GM23338 (cell line): ENCODE results near the gene AIMP1. TPM values are rescaled to one million over a fixed set of nuclear protein-coding genes. Genes with fewer than 3 reads are reported as not detected.

Source experiments
- ATAC-seq: fragments of 200-7000 bp; cut with Tn5 transposase; 3 replicates; pipeline ENCODE4 v1.9.1; 2020
- DNase-seq: peaks from one replicate; pipeline ENCODE4 v3.0.0-alpha.2; 2015; ENCODE audit warnings: low spot score
- H2AFZ ChIP-seq: fragments of 200-600 bp; sonication (generic); 2 replicates; pipeline ENCODE4 v1.8.0; 2016; ENCODE audit warnings: antibody characterized with exemption, mild to moderate bottlenecking, moderate library complexity
- H3F3A ChIP-seq: fragments of 200-600 bp; sonication (generic); replicated peaks from 2 replicates; pipeline ENCODE4 v1.8.0; 2017; ENCODE audit warnings: antibody characterized with exemption, mixed run types, low read depth
- H3K27ac ChIP-seq: fragments of 200-600 bp; sonication (generic); 2 replicates; pipeline ENCODE4 v1.6.1; 2016; ENCODE audit warnings: low read depth
- H3K27me3 ChIP-seq: fragments of 200-600 bp; sonication (generic); 2 replicates; pipeline ENCODE4 v1.8.0; 2016; ENCODE audit warnings: mild to moderate bottlenecking, mixed run types, moderate library complexity; ENCODE audit not compliant: insufficient read depth
- H3K36me3 ChIP-seq: fragments of 200-600 bp; sonication (generic); 2 replicates; pipeline ENCODE4 v1.8.0; 2016; ENCODE audit warnings: mild to moderate bottlenecking; ENCODE audit not compliant: insufficient read depth
- H3K4me1 ChIP-seq: fragments of 200-600 bp; sonication (generic); 2 replicates; pipeline ENCODE4 v1.8.0; 2016; ENCODE audit warnings: mild to moderate bottlenecking, moderate library complexity; ENCODE audit not compliant: insufficient read depth
- H3K4me2 ChIP-seq: fragments of 200-600 bp; sonication (generic); 2 replicates; pipeline ENCODE4 v1.7.1; 2017; ENCODE audit warnings: mixed run types
- H3K4me3 ChIP-seq: fragments of 200-600 bp; sonication (generic); 2 replicates; pipeline ENCODE4 v1.6.1; 2016; ENCODE audit warnings: mixed run types
- H3K79me2 ChIP-seq: fragments of 200-600 bp; sonication (generic); replicated peaks from 2 replicates; pipeline ENCODE4 v1.8.0; 2017; ENCODE audit warnings: mild to moderate bottlenecking; ENCODE audit not compliant: insufficient read depth
- H3K9me2 ChIP-seq: fragments of 200-600 bp; sonication (generic); 2 replicates; pipeline ENCODE4 v1.8.0; 2017; ENCODE audit not compliant: insufficient read depth
- H4K20me1 ChIP-seq: fragments of 200-600 bp; sonication (generic); replicated peaks from 2 replicates; pipeline ENCODE4 v1.8.0; 2017; ENCODE audit warnings: mild to moderate bottlenecking; ENCODE audit not compliant: insufficient read depth
- H3K27ac Mint-ChIP-seq: 2 replicates; pipeline ENCODE4 v1.8.0; 2020; ENCODE audit warnings: inconsistent platforms, mild to moderate bottlenecking, moderate library complexity, mixed read lengths
- H3K27me3 Mint-ChIP-seq: 3 replicates; pipeline ENCODE4 v1.8.0; 2022; ENCODE audit warnings: low read depth, mild to moderate bottlenecking, moderate library complexity, mixed read lengths, inconsistent platforms; ENCODE audit not compliant: insufficient read depth, poor library complexity
- H3K36me3 Mint-ChIP-seq: 3 replicates; pipeline ENCODE4 v1.8.0; 2021; ENCODE audit warnings: low read depth, mild to moderate bottlenecking, inconsistent platforms, moderate library complexity, mixed read lengths
- H3K4me1 Mint-ChIP-seq: 3 replicates; pipeline ENCODE4 v1.8.0; 2020; ENCODE audit warnings: mild to moderate bottlenecking, inconsistent platforms, mixed read lengths
- H3K4me3 Mint-ChIP-seq: 3 replicates; pipeline ENCODE4 v1.8.0; 2021; ENCODE audit warnings: moderate library complexity, mild to moderate bottlenecking, inconsistent platforms, mixed read lengths
- H3K9me3 Mint-ChIP-seq: 3 replicates; pipeline ENCODE4 v1.8.0; 2020; ENCODE audit warnings: moderate library complexity, mild to moderate bottlenecking, inconsistent platforms, mixed read lengths
- CREB1 ChIP-seq: fragments of 250-450 bp; sonication (Bioruptor Pico); IDR thresholded peaks from 2 replicates; pipeline ENCODE4 v1.5.0; 2020; ENCODE audit warnings: low read depth, mild to moderate bottlenecking, moderate library complexity
- ETS1 ChIP-seq: IDR thresholded peaks from 2 replicates; pipeline ENCODE4 v1.6.1; 2016; ENCODE audit warnings: antibody characterized with exemption
- EZH2 ChIP-seq: fragments of 200-600 bp; sonication (generic); IDR thresholded peaks from one replicate; pipeline ENCODE4 v1.8.0; 2017; ENCODE audit warnings: antibody characterized with exemption, mild to moderate bottlenecking, low read depth; ENCODE audit not compliant: unreplicated experiment
- EZH2phosphoT487 ChIP-seq: fragments of 200-600 bp; sonication (generic); IDR thresholded peaks from one replicate; pipeline ENCODE4 v1.8.1; 2018; ENCODE audit warnings: antibody characterized with exemption; ENCODE audit not compliant: unreplicated experiment
- POLR2AphosphoS5 ChIP-seq: IDR thresholded peaks from 2 replicates; pipeline ENCODE4 v1.6.1; 2016; ENCODE audit warnings: antibody characterized with exemption, low read depth
- STAT1 ChIP-seq: IDR thresholded peaks from one replicate; pipeline ENCODE4 v1.6.1; 2016; ENCODE audit warnings: antibody characterized with exemption; ENCODE audit not compliant: unreplicated experiment
- ZNF114 ChIP-seq: fragments of 250-450 bp; sonication (Bioruptor Pico); IDR thresholded peaks from 2 replicates; pipeline ENCODE4 v1.5.0; 2020; ENCODE audit warnings: mild to moderate bottlenecking, moderate library complexity
- ZNF331 ChIP-seq: fragments of 250-450 bp; sonication (Bioruptor Pico); IDR thresholded peaks from 2 replicates; pipeline ENCODE4 v1.5.0; 2020; ENCODE audit warnings: low read depth, mild to moderate bottlenecking, moderate library complexity
- polyA plus RNA-seq: library from polyadenylated mRNA; unstranded; fragments of >200 nt; fragmentation: Nextera tagmentation; extraction: Ambion mirVana; gene quantifications from 2 replicates; pipeline ENCODE4 v1.2.1, GENCODE V29; 2016
- total RNA-seq: library from RNA; depleted of rRNA; stranded (reverse); fragments of >200 nt; shearing (Covaris generic); gene quantifications from 2 replicates; pipeline ENCODE4 v1.2.3, GENCODE V29; 2014
- TF ChIP-seq, protein P1 (sequence below), 2 experiments: fragments of 200-600 bp in 1 of 2; sonication (generic) in 1 of 2; conservative IDR thresholded peaks; 2 replicates each; pipeline versions ENCODE4 v1.5.1 to v1.6.1; 2016 to 2017; ENCODE audit warnings: antibody characterized with exemption in 2 of 2, low read depth in 2 of 2, mild to moderate bottlenecking in 2 of 2, moderate library complexity in 1 of 2
- TF ChIP-seq, protein P2 (sequence below): IDR thresholded peaks from one replicate; pipeline ENCODE4 v1.6.1; 2018; ENCODE audit warnings: antibody characterized with exemption; ENCODE audit not compliant: unreplicated experiment

Gene AIMP1
- total and polyA plus RNA-seq, 2 experiments from 2014 or later, result 34.5 to 200 TPM

DNA sequence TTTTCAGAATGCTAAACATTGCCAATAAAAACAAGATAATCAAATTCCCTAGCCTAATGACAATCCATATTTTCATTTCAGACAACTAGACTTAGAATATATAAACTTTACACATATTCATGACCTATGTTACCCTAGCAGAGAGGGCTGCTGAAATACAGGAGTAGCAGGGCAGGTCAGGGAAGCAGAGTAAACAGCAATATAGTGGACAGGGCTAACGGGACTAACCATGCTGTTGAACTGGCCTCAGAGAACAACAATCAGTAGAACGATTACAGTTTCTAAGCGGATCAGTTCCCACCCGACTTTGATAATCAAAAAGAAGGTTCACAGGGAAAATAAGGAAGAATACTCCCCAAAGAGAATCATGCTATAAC is 14.3 kb upstream of the AIMP1 start (continued):
- TF ChIP-seq ETS1, result no peak
- no peak for TF ChIP-seq POLR2AphosphoS5
- TF ChIP-seq, protein P1, sequence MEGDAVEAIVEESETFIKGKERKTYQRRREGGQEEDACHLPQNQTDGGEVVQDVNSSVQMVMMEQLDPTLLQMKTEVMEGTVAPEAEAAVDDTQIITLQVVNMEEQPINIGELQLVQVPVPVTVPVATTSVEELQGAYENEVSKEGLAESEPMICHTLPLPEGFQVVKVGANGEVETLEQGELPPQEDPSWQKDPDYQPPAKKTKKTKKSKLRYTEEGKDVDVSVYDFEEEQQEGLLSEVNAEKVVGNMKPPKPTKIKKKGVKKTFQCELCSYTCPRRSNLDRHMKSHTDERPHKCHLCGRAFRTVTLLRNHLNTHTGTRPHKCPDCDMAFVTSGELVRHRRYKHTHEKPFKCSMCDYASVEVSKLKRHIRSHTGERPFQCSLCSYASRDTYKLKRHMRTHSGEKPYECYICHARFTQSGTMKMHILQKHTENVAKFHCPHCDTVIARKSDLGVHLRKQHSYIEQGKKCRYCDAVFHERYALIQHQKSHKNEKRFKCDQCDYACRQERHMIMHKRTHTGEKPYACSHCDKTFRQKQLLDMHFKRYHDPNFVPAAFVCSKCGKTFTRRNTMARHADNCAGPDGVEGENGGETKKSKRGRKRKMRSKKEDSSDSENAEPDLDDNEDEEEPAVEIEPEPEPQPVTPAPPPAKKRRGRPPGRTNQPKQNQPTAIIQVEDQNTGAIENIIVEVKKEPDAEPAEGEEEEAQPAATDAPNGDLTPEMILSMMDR (conservative IDR thresholded peaks at IDR 0.05; ENCODE audit: low read depth in 2 of 2), result no peak
- no peak for TF ChIP-seq EZH2
- TF ChIP-seq STAT1, result no peak
- no peak for TF ChIP-seq EZH2phosphoT487
- no peak for TF ChIP-seq ZNF114 (CRISPR knock-in tag)
- no peak for TF ChIP-seq ZNF331
- no peak for TF ChIP-seq CREB1 (CRISPR knock-in tag)
- TF ChIP-seq, protein P2, sequence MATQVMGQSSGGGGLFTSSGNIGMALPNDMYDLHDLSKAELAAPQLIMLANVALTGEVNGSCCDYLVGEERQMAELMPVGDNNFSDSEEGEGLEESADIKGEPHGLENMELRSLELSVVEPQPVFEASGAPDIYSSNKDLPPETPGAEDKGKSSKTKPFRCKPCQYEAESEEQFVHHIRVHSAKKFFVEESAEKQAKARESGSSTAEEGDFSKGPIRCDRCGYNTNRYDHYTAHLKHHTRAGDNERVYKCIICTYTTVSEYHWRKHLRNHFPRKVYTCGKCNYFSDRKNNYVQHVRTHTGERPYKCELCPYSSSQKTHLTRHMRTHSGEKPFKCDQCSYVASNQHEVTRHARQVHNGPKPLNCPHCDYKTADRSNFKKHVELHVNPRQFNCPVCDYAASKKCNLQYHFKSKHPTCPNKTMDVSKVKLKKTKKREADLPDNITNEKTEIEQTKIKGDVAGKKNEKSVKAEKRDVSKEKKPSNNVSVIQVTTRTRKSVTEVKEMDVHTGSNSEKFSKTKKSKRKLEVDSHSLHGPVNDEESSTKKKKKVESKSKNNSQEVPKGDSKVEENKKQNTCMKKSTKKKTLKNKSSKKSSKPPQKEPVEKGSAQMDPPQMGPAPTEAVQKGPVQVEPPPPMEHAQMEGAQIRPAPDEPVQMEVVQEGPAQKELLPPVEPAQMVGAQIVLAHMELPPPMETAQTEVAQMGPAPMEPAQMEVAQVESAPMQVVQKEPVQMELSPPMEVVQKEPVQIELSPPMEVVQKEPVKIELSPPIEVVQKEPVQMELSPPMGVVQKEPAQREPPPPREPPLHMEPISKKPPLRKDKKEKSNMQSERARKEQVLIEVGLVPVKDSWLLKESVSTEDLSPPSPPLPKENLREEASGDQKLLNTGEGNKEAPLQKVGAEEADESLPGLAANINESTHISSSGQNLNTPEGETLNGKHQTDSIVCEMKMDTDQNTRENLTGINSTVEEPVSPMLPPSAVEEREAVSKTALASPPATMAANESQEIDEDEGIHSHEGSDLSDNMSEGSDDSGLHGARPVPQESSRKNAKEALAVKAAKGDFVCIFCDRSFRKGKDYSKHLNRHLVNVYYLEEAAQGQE, result no peak

- H3K4me2 ChIP-seq, result no peak overlapping the region
- H3K4me1 Mint-ChIP-seq, result peaks cover 35% of the 10 kb centered on the region
- no peaks in the 10 kb centered on the region for H3K9me2 ChIP-seq
- H3F3A ChIP-seq, result no peaks in the 10 kb centered on the region
- H4K20me1 ChIP-seq, result no peaks in the 10 kb centered on the region
- H3K36me3 Mint-ChIP-seq, result peaks cover 12% of the 10 kb centered on the region; the same call in 2 of the 3 replicates
- ATAC-seq (no peak), DNase-seq (no peak)
- no peaks in the 10 kb centered on the region for H3K27me3 Mint-ChIP-seq
- H3K27ac ChIP-seq, result no peak overlapping the region
- H3K27me3 ChIP-seq, result no peaks in the 10 kb centered on the region
- peak overlapping the region; percentile 58 for H3K27ac Mint-ChIP-seq
- no peaks in the 10 kb centered on the region for H3K9me3 Mint-ChIP-seq
- H3K4me1 ChIP-seq, result peaks cover 35% of the 10 kb centered on the region
- peaks cover 4% of the 10 kb centered on the region; the same call in 1 of the 2 replicates for H3K36me3 ChIP-seq
- H3K79me2 ChIP-seq, result peaks cover 14% of the 10 kb centered on the region; the same call in 1 of the 2 replicates
- H3K4me3 Mint-ChIP-seq, result no peak overlapping the region
- H3K4me3 ChIP-seq, result no peak overlapping the region
- no peak overlapping the region for H2AFZ ChIP-seq
- TF ChIP-seq EZH2phosphoT487, result no peak
These were observed 12.6 kb upstream of the AIMP1 start for GRCh38 chr4:106303548-106304281.
